ENCODE data around the gene PDS5B.
"Not testable (repeated sequence)": the region's sequence is repeated elsewhere in the genome, so short reads cannot be mapped to it uniquely, and the experiment has no call there.

The PDS5B gene, protein sequence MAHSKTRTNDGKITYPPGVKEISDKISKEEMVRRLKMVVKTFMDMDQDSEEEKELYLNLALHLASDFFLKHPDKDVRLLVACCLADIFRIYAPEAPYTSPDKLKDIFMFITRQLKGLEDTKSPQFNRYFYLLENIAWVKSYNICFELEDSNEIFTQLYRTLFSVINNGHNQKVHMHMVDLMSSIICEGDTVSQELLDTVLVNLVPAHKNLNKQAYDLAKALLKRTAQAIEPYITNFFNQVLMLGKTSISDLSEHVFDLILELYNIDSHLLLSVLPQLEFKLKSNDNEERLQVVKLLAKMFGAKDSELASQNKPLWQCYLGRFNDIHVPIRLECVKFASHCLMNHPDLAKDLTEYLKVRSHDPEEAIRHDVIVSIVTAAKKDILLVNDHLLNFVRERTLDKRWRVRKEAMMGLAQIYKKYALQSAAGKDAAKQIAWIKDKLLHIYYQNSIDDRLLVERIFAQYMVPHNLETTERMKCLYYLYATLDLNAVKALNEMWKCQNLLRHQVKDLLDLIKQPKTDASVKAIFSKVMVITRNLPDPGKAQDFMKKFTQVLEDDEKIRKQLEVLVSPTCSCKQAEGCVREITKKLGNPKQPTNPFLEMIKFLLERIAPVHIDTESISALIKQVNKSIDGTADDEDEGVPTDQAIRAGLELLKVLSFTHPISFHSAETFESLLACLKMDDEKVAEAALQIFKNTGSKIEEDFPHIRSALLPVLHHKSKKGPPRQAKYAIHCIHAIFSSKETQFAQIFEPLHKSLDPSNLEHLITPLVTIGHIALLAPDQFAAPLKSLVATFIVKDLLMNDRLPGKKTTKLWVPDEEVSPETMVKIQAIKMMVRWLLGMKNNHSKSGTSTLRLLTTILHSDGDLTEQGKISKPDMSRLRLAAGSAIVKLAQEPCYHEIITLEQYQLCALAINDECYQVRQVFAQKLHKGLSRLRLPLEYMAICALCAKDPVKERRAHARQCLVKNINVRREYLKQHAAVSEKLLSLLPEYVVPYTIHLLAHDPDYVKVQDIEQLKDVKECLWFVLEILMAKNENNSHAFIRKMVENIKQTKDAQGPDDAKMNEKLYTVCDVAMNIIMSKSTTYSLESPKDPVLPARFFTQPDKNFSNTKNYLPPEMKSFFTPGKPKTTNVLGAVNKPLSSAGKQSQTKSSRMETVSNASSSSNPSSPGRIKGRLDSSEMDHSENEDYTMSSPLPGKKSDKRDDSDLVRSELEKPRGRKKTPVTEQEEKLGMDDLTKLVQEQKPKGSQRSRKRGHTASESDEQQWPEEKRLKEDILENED (N-terminal part only)

DNA sequence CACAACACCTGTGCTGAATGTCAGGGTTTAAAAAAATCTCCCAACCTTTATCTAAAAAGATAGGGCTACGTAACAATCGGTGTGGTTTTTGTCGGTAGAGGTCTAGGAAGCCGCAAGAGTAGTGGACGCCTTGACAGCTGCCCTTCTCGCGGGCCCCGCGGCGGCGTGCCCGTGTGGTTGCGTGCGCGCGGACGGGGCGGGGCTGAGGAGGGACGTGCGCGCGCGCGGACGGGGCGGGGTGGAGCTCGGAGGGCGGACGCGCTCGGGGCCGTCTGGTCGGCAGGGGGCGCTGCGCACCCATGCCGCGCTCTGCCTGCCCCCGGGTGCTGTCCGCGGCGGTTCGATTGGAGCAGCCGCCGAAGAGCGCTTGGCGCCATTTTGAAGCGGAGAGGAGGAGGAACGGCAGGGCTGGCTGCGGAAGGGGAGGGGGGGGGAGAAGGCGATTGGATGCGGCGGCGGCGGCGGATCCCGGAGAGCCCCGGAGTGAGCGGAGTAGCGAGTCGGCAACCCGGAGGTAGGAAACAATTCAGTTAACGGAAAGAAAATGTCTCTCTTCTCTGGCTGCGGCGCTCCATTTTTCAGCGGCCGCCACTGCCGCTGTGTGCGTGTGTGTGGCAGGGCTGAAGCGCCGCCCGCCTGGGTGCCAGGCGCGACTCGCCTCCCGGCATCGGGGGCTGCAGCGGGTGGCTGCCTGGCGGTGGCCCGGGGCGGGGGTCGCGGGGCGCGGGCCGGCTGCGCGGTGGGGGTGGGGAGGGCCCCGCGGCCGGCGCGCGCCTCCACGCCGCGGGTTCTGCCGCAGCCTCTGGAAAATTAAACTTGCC, at the start of gene PDS5B:
Gene PDS5B, plus strand, starts transcription at position 373 of the 821 bp plus-strand sequence. CDS start 62,321 bp downstream, outside the sequence.
- DNase-seq (ENCODE audit: low read depth in 1 of 2, low spot score in 1 of 2): peak; percentile 93 to 95

DNA sequence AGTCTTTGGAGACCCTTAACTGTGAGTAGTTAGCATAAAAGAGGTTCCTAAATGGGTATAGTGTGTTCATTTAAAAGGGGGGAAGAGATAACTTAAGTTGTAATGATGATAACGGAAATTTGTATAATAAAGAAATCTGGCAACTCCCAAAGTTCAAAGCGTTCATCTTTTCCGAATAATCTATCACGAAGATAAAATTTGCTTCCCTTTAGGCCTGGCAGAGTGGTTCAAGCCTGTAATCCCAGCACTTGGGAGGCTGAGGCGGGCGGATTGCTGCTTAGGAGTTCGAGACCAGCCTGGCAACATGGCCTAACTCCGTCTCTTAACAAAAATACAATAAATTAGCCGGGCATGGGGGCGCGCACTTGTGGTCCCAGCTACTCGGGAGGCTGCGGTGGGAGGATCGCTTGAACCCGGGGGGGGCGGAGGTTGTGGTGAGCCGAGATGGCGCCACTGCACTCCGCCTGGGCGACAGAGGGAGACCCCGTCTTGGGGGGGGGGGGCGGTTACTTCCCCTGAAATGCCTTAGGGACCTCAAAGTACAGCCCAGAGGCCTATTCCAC, 48.6 kb upstream of the PDS5B start:
- DNase-seq (ENCODE audit: low read depth in 1 of 2, low spot score in 1 of 2): peak; percentile 2 to 20

DNA sequence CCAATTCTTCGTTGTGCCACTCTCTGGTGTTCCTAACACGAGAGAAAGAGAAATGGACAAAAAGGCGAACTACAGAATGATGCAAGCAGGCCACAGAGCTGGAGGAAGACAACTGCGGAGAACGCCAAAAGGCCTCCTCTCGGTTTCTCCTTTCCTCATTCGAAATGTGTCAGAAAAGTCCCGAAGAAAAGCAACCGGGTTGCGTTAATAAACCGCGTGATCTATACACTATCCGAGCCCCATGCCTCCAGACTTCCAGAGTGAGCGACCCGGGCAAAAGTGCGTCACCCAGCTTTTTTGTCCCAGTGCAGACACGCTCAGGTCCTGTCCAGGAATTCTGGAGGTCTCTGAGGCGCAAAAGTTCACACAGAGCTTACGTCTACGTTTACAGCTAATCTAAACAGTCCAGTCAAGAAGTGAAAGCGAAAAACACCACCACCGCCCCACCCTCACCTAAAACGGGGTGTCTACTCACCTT, 48.1 kb upstream of the PDS5B start:
- DNase-seq (ENCODE audit: low read depth in 1 of 2, low spot score in 1 of 2): peak in 1 of 2 donors; percentile 3

DNA sequence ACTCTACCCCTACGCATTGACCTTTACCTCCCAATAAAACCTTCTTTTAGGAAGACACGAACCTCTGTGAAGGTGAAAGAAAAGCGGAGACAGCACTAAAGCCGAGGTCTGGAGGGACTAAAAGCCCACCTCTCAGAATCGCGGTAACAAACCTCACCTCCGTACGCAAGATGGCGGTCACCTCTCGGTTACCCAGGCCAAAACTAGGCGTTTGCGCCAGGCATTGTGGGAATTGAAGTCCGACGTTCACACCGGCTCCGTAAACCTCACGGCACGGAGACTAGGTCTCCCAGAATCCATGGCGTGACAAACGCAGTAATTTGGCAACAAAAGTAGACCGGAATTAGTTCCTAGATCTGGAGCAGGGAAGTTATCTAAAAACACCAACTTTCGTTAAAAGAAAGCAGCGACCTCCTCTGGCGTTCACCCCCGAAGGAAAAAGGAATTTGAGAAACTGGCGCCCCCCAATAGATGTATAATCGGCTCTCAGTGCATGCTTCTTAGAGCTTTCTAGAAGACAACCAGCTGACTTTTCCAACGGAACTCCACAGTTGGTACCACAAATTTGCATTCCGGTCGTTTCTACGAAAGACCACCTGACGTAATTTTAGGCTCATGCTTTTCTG, 47.5 kb upstream of the PDS5B start, which contains the start of gene N4BP2L2:
Gene N4BP2L2, minus strand, starts transcription at position 175 of the 626 bp plus-strand sequence. CDS start 1,768 bp downstream, outside the sequence.
- peak; percentile 69 to 72 for DNase-seq (ENCODE audit: low read depth in 1 of 2, low spot score in 1 of 2)

DNA sequence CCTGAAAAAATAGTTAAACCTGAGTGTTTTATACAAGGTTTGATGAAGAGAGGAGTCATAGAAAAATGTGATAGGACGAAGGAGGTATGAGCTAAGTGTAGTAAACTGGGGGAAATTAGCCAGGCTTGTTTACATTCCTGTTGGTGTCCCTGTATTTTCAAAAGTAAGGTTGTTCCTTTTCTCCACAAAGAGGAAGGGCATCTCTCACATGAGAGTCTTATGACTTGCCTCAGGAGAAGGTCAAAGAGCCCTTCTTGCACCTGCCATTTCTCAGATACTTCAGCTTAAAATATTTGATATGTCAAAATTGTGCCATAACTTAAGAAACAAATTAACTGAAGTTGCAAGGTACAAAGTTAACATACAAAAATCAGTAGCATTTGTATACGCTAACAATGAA, 44.0 kb upstream of the PDS5B start:
- no peak for DNase-seq (ENCODE audit: low read depth in 1 of 2, low spot score in 1 of 2)

DNA sequence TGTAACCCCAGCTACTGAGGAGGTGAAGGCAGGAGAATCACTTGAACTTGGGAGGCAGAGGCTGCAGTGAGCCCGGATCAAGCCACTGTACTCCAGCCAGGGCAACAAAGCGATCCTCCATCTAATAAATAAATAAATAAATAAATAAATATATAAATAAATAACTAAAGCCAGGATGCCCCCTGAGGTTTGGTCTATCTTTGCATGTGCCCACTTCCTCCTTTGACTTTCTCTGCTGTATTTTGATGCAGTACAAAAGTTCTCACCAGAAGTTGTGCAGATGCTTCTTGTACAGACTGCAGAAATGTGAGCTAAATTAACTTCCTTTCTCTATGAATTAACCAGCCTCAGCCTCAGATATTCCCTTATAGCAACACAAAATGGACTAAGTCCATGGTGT, 41.2 kb upstream of the PDS5B start:
- DNase-seq (ENCODE audit: low read depth in 1 of 2, low spot score in 1 of 2): no peak

DNA sequence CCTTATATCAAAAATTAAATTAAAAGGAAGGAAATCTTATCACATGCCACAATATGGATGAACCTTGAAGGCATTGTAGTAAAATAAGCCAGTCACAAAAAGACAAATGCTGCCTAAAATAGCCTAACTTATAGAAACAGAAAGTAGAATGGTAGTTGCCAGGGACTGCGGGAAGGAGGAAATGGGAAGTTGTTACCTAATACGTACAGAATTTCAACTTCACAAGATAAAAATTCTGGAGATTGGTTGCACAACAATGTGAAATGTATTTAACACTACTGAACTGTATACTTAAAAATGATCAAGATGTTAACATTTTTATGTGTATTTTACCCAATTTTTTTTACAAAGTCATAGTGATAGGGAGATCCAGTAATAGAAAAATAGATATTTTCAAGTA, 37.4 kb upstream of the PDS5B start:
- DNase-seq (ENCODE audit: low read depth in 1 of 2, low spot score in 1 of 2): no peak

DNA sequence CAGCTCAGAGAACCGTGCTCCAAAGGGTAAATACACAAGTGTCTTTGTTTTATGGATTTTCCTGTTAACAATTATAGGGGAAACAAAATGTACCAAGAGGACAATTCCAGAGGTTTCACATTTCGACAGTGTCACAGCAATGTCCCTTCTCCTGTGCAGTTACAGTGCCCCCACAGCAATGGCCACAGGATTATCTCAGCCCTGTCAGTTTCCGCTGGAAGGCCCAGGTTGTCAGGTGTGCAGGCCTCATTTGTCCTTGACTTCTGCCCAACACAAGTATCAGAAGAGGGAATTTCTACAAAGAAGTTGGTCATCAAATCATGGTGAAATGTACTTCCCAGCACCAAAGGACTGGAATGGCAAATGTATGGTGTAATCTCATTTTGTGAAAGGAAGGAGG, 36.5 kb upstream of the PDS5B start:
- DNase-seq (ENCODE audit: low read depth in 1 of 2, low spot score in 1 of 2): no peak

DNA sequence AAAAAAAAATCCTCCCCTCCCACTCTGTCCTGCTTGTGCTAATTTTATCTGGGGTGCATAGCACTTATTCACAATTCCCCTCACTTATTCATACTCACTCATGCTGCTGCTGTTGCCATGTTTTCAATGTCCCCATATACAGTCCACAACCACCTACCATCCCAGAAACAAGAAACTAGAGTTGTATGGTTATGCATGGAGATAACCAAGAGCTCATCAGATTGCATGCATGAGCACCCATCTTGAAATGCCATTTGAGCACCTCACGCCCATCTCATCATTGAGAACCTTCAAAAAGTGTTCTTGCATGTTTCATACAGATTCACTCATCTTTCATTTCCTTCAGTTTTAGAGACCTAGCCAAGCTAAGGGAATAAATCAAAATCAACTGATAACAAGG, 32.5 kb upstream of the PDS5B start:
- DNase-seq (ENCODE audit: low read depth in 1 of 2, low spot score in 1 of 2): no peak

DNA sequence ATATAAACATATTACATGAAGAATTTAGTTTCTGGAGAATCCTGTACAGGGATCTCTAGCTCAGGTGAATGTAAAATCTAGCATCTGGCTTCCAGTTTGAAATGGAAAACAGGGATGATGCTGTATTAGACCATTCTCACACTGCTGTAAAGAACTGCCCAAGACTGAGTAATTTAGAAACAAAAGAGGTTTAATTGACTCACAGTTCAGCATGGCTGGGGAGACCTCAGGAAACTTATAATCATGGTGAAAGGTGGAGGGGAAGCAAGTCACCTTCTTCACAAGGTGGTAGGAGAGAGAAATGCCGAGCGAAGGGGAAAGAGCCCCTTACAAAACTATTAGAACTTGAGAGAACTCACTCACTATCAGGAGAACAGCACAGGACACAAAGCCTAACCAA, 30.6 kb upstream of the PDS5B start:
- DNase-seq (ENCODE audit: low read depth in 1 of 2, low spot score in 1 of 2): no peak

DNA sequence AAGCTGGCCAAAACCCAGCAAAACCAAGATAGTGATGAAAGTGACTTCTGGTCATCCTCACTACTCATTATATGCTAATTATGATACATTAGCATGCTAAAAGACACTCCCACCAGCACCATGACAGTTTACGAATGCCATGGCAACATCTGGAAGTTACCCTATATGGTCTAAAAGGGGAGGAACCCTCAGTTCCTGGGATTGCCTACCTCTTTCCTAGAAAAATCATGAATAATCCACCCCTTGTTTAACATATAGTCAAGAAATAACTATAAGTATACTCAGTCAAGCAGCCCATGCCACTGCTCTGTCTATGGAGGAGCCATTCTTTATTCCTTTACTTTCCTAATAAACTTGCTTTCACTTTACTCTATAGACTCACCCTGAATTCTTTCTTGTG, 25.4 kb upstream of the PDS5B start:
- DNase-seq (ENCODE audit: low read depth in 1 of 2, low spot score in 1 of 2): not testable (repeated sequence)

DNA sequence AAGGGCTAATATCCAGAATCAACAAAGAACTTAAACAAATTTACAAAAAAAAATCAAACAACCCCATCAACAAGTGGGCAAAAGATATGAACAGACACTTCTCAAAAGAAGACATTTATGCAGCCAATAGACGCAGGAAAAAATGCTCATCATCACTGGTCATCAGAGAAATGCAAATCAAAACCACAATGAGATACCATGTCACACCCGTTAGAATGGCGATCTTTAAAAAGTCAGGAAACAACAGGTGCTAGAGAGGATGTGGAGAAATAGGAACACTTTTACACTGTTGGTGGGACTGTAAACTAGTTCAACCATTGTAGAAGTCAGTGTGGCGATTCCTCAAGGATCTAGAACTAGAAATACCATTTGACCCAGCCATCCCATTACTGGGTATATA, 10.6 kb upstream of the PDS5B start:
- DNase-seq (ENCODE audit: low read depth in 1 of 2, low spot score in 1 of 2): not testable (repeated sequence)

DNA sequence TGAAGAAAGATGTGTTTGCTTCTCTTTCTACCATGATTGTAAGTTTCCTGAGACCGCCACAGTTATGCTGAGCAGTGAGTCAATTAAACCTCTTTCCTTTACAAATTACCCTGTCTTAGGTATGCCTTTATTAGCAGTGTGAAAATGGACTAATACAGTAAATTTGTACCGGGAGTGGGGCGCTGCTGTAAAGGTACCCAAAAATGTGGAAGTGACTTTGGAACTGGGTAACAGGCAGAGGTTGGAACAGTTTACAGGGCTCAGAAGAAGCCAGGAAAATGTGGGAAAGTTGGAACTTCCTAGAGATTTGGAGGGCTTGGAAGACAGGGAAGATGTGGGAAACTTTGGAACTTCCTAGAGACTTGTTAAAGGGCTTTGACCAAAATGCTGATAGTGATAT, 9.2 kb upstream of the PDS5B start:
- DNase-seq (ENCODE audit: low read depth in 1 of 2, low spot score in 1 of 2): no peak

DNA sequence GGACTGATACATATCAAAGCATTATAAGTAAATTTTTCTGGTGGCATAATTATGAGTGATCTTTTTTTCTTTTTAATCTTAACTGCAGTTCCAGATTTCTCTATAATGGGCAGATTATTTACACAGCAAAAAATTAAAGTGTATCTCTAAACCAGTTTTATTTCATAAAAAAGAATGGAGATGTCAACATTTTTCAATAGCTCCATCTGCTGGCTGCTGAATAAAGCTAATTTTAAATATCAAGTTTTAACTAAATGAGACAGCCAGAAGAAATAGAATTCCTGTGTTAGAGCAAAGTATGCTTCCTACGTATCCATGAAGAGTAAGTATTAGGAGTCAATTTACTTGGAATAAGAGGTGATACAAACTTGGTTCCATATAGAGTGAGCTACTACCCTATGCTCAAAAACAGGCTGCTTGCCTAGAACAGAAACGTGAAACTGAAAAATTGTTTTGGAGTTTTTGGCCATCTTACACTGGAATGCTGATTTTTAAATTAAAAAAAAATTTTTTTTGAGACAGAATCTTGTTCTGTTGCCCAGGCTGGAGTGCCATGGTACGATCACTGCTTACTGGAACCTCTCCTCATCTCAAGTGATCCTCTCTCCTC, 5.0 kb upstream of the PDS5B start:
- no peak for DNase-seq (ENCODE audit: low read depth in 1 of 2, low spot score in 1 of 2)

DNA sequence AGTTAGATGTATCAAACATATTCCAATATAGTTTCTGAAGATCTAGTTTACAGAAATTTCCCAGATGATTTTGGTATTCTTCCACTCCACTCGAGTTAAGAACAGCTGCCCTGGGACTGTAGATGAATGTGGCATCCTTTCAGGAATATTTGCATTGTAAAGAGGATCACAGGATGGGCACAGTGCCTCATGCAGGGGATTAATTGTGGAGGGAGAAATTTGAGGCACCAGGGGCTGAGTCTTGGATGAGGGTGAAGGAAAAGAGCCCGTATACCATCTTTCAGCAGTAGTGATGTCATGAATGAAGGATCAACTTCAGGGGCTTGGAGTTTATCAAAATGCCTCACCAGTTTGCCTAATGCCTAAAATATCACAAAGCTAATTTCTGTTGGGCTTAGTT, 4.0 kb upstream of the PDS5B start:
- no peak for DNase-seq (ENCODE audit: low read depth in 1 of 2, low spot score in 1 of 2)

DNA sequence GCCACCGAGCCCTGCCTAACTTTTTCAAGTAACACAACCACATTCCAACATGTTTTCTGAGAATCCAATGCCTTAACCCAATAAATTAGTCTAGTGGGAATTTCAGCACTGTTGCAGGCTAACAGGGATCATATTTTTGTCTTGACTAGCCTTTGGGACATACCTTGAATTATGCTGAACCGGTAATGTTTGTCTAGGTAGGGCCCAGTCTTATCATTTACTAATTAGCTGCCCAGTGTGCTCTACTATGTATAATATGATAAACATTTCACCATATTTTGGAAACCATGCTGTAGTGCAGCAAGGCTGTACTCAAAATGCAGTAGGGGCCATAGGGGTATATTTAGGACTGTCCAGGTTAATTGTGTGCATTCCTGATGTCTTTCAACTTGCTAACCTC, 3.3 kb upstream of the PDS5B start:
- no peak for DNase-seq (ENCODE audit: low read depth in 1 of 2, low spot score in 1 of 2)

DNA sequence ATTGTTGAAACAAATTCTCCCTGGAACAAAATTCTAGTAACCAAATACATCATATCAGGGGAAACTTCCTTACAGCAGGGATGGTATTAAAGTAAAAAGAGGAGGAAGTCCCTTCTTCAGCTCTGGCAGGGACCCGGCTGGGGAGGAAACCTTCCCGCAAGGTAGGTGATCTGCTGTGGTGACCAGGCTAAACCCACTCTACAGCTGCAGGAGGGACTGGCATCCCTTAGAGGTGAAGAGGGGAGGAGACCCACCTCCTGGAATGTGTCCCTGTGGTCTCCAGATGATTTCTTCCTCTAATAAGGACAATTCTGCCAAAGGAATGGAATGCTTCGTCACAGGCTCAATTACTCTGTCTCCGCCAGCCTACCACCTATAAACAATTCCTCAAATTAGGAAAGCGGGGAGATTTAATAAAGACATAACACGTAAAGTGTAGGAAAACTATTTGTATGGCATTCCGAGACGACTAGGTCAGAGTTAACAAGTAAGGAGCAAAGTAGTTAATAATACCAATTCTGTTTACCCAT, 637 bp upstream of the PDS5B start:
- DNase-seq (ENCODE audit: low read depth in 1 of 2, low spot score in 1 of 2): no peak

DNA sequence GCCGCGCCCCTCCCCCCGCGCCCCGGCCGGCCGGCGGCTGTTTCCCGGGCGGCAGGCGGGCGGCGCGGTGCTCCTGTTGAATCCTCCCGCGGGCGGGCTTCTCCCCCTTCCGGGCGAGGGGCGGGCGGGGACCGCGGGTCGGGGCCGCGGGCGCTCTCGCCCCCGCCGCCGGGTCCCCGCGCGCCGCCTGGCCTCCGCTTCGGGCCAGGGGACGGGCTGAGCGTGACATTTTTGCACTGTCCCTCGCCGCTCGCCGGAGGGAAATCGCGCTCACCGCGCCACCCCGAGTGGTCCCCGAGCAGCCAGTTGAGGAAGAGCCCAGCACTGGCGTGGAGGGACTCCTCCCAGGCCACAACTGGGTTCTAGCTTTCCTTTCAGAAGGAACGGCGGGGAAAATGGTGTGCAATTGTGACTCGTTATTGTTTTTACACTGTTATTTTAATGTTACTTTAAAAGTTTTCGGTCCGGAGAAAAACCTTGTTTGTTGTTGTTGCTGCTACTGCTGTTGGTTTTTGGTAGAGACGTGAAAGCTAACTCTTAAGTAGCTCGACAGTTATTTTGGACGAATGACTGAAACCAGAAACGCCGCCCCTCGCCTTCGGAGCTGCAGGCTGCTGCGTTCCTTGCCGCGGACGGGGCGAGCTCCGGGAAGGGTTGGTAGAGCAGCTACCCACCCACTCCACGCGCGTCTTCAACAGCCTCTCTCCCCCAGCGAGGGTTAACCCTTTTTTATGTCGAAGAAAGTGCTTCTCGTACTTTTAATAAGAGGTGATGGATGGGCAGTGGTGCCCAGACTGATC, 959 bp downstream of the PDS5B start:
- peak; percentile 34 to 39 for DNase-seq (ENCODE audit: low read depth in 1 of 2, low spot score in 1 of 2)

Data from stimulated activated CD4-positive, alpha-beta T cell treated with anti-CD3 and anti-CD28 coated beads, Interleukin-15, amount 100 ng/mL, for 1 hour (primary cell).